ENCODE results near the gene FYN. TPM values are rescaled to one million over a fixed set of nuclear protein-coding genes. Genes with fewer than 3 reads are reported as not detected.
"Not testable (repeated sequence)": the region's sequence is repeated elsewhere in the genome, so short reads cannot be mapped to it uniquely, and the experiment has no call there.

The FYN gene
- total RNA-seq, 1 donor from 2014 or later, result 5.2 TPM

- ATAC-seq, result no peak
These were observed 22.8 kb downstream of the FYN start for GRCh38 chr6:111850295-111850937.

- no peak for ATAC-seq
These were observed 24.0 kb downstream of the FYN start for GRCh38 chr6:111849298-111849697.

- no peak for ATAC-seq
These were observed 24.9 kb downstream of the FYN start for GRCh38 chr6:111848262-111848812.

GRCh38 chr6:111846492-111847409, 26.5 kb downstream of the FYN start:
- ATAC-seq, result no peak

- ATAC-seq, result no peak
These were observed 27.2 kb downstream of the FYN start for GRCh38 chr6:111846066-111846465.

GRCh38 chr6:111845441-111845871, 27.8 kb downstream of the FYN start:
- ATAC-seq, result no peak

GRCh38 chr6:111844921-111845320, 28.3 kb downstream of the FYN start:
- peak; percentile 10 for ATAC-seq

- ATAC-seq, result no peak
These were observed 28.9 kb downstream of the FYN start for GRCh38 chr6:111844376-111844775.

- no peak for ATAC-seq
These were observed 29.7 kb downstream of the FYN start for GRCh38 chr6:111843347-111844147.

GRCh38 chr6:111842891-111843290, 30.4 kb downstream of the FYN start:
- ATAC-seq, result no peak

GRCh38 chr6:111842271-111842822, 30.9 kb downstream of the FYN start:
- ATAC-seq, result no peak

- ATAC-seq, result peak; percentile 35
These were observed 31.4 kb downstream of the FYN start for GRCh38 chr6:111841822-111842221.

GRCh38 chr6:111840803-111841202, 32.4 kb downstream of the FYN start:
- no peak for ATAC-seq

- no peak for ATAC-seq
These were observed 34.3 kb downstream of the FYN start for GRCh38 chr6:111838749-111839484.

- no peak for ATAC-seq
These were observed 35.4 kb downstream of the FYN start for GRCh38 chr6:111837641-111838500.

GRCh38 chr6:111837007-111837406, 36.2 kb downstream of the FYN start:
- no peak for ATAC-seq

GRCh38 chr6:111835807-111836206, 37.4 kb downstream of the FYN start:
- ATAC-seq, result no peak

GRCh38 chr6:111835398-111835797, 37.9 kb downstream of the FYN start:
- not testable (repeated sequence) for ATAC-seq

- no peak for ATAC-seq
These were observed 38.9 kb downstream of the FYN start for GRCh38 chr6:111834356-111834755.

- no peak for ATAC-seq
These were observed 40.3 kb downstream of the FYN start for GRCh38 chr6:111832833-111833418.
